ENCODE measurements around the gene FBXL17.

DNA sequence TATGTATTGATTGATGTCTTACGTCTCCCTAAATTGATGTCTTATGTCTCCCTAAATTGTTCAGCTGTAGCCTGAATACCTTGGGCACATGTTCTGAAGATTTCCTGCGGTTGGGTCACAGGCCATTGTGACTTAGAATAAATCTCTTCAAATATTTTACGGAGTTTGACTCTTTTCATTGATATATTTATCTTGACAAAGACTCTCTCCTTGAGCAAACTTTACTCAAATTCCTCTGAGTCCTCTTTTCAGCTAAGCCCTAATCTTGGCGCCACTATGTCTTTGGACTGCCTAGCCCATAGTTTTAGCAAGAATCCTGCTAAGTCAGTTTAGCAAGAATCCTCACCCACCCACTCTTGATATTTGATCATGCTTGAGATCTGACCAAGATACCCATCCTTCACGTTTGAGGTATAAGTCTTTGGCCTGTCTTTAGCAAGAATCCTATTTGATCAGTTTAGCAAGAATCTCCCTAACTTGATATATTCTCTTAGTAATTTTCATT, 35.3 kb upstream of the FBXL17 start:
- no peak for TF ChIP-seq CTCF (IDR thresholded peaks at IDR 0.05)
- no peak for TF ChIP-seq POLR2A (IDR thresholded peaks at IDR 0.05)
